ENCODE measurements around the gene BRSK2.

DNA sequence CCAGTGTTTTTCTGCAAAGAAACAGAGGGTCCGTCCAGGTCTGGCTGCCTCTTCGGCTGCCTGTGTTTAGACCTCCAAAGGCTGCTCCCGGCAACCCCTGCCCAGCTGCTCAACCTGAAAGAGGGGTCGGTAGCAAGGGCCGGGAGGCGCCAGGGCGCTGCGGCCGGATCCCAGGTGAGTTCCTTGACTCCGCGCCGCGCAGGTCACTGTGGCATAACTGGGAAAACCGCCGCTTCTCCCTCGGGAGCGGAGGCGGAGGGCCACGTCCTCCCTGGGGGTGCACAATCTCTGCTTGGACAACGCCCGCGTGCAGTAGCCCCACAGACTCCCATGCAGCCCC is 1.0 kb upstream of the BRSK2 start:
- no peak for TF ChIP-seq CTCF (conservative IDR thresholded peaks at IDR 0.05 in 1 of 2, IDR thresholded peaks at IDR 0.05 in 1 of 2; ENCODE audit: low read depth in 1 of 2, low read length in 2 of 2)
- no peak for TF ChIP-seq EZH2 (IDR thresholded peaks at IDR 0.05; ENCODE audit: low read length, missing control alignments)
